SK-N-SH (cell line): ENCODE results near the gene SMAD2. TPM values are rescaled to one million over a fixed set of nuclear protein-coding genes. Genes with fewer than 3 reads are reported as not detected.

Source experiments
- CTCF ChIA-PET: fragments of 300-600, 350-600 bp; formaldehyde crosslinking; extraction: SDS; loops from one replicate; lab custom pipeline; 2021; lab: Yijun Ruan, JAX
- POLR2A ChIA-PET: fragments of 350-600 bp; sonication (Branson Sonifier 250); formaldehyde crosslinking; extraction: SDS; loops from one replicate; lab custom pipeline; 2020; ENCODE audit warnings: antibody characterized with exemption, inconsistent platforms; lab: Yijun Ruan, JAX
- DNase-seq: peaks from one replicate; pipeline ENCODE4 v3.0.0; 2012
- H2AFZ ChIP-seq: fragments of 200-600 bp; sonication (generic); 2 replicates; pipeline ENCODE4 v1.8.1; 2016; ENCODE audit warnings: antibody characterized with exemption, mild to moderate bottlenecking, low read depth
- H3F3A ChIP-seq: fragments of 200-600 bp; sonication (generic); replicated peaks from 2 replicates; pipeline ENCODE3; 2016; ENCODE audit warnings: antibody characterized with exemption, mild to moderate bottlenecking; ENCODE audit not compliant: insufficient read depth
- H3K27ac ChIP-seq, 2 experiments: fragments of 200-500 bp in 1 of 2; fragments of 200-600 bp in 1 of 2; sonication (Bioruptor generic) in 1 of 2; sonication (generic), shearing (Covaris generic) in 1 of 2; 2 replicates each; pipeline versions ENCODE4 v1.5.1 to v1.6.1; 2014 to 2016; ENCODE audit warnings: low read depth in 2 of 2, inconsistent platforms in 1 of 2, low read length in 1 of 2, mild to moderate bottlenecking in 1 of 2, mixed read lengths in 1 of 2
- H3K27me3 ChIP-seq: fragments of 200-600 bp; sonication (generic), shearing (Covaris generic); 2 replicates; pipeline ENCODE4 v1.6.1; 2016; ENCODE audit warnings: mixed run types; ENCODE audit not compliant: insufficient read depth
- H3K36me3 ChIP-seq, 2 experiments: fragments of 200-500 bp in 1 of 2; fragments of 200-600 bp in 1 of 2; sonication (Bioruptor generic) in 1 of 2; sonication (generic) in 1 of 2; replicated peaks in 1 of 2; 2 replicates each; pipeline versions ENCODE3 to v1.5.1; 2014 to 2016; ENCODE audit warnings: low read length in 1 of 2, mild to moderate bottlenecking in 1 of 2; ENCODE audit not compliant: insufficient read depth in 2 of 2, control insufficient read depth in 1 of 2
- H3K4me1 ChIP-seq, 2 experiments: fragments of 200-500 bp in 1 of 2; fragments of 200-600 bp in 1 of 2; sonication (Bioruptor generic) in 1 of 2; sonication (generic), shearing (Covaris generic) in 1 of 2; 2 replicates each; pipeline versions ENCODE4 v1.5.1 to v1.6.1; 2014 to 2016; ENCODE audit warnings: low read depth in 1 of 2, low read length in 1 of 2, mixed run types in 1 of 2; ENCODE audit not compliant: insufficient read depth in 2 of 2, control insufficient read depth in 1 of 2
- H3K4me2 ChIP-seq: fragments of 200-600 bp; sonication (generic), shearing (Covaris generic); 2 replicates; pipeline ENCODE4 v1.6.1; 2017; ENCODE audit warnings: mixed run types
- H3K4me3 ChIP-seq, 2 experiments: fragments of 200-500 bp in 1 of 2; fragments of 200-600 bp in 1 of 2; sonication (Bioruptor generic) in 1 of 2; sonication (generic), shearing (Covaris generic) in 1 of 2; 2 replicates each; pipeline versions ENCODE4 v1.5.1 to v1.8.1; 2014 to 2016; ENCODE audit warnings: low read depth in 2 of 2, inconsistent platforms in 1 of 2, low read length in 1 of 2, mild to moderate bottlenecking in 1 of 2, mixed read lengths in 1 of 2, moderate library complexity in 1 of 2
- H3K79me2 ChIP-seq: fragments of 200-600 bp; sonication (generic); 2 replicates; pipeline ENCODE4 v1.8.1; 2017; ENCODE audit warnings: mild to moderate bottlenecking; ENCODE audit not compliant: insufficient read depth
- H3K9ac ChIP-seq: fragments of 200-600 bp; sonication (generic); 2 replicates; pipeline ENCODE4 v1.6.1; 2017; ENCODE audit warnings: mixed run types
- H3K9me2 ChIP-seq: fragments of 200-600 bp; sonication (generic); 2 replicates; pipeline ENCODE4 v1.6.1; 2017; ENCODE audit warnings: mixed run types
- H3K9me3 ChIP-seq: fragments of 200-600 bp; sonication (generic); 2 replicates; pipeline ENCODE4 v1.6.1; 2017; ENCODE audit warnings: mixed run types, mild to moderate bottlenecking, moderate library complexity
- H4K20me1 ChIP-seq: fragments of 200-600 bp; sonication (generic); 2 replicates; pipeline ENCODE4 v1.6.1; 2017; ENCODE audit warnings: mild to moderate bottlenecking, mixed run types; ENCODE audit not compliant: insufficient read depth
- ELF1 ChIP-seq: IDR thresholded peaks from 2 replicates; pipeline ENCODE4 v1.4.0; 2012
- FOXJ3 ChIP-seq: sonication (generic); formaldehyde crosslinking; IDR thresholded peaks from 2 replicates; pipeline ENCODE4 v1.5.1; 2020; ENCODE audit warnings: mild to moderate bottlenecking, missing genetic modification reagents
- GATA2 ChIP-seq: sonication (generic); formaldehyde crosslinking; IDR thresholded peaks from 2 replicates; pipeline ENCODE4 v1.5.0; 2020; ENCODE audit warnings: mild to moderate bottlenecking, missing genetic modification reagents
- RAD21 ChIP-seq: IDR thresholded peaks from 2 replicates; pipeline ENCODE4 v1.6.1; 2012; ENCODE audit warnings: mild to moderate bottlenecking, low read length
- RFX5 ChIP-seq: IDR thresholded peaks from 2 replicates; pipeline ENCODE4 v1.6.1; 2012; ENCODE audit warnings: mild to moderate bottlenecking, improper control_type of control experiment, low read length
- SIN3A ChIP-seq: IDR thresholded peaks from 2 replicates; pipeline ENCODE4 v1.6.1; 2012; ENCODE audit warnings: low read depth, mild to moderate bottlenecking, low read length, moderate library complexity, borderline replicate concordance
- SMC3 ChIP-seq: IDR thresholded peaks from 2 replicates; pipeline ENCODE4 v1.6.1; 2012; ENCODE audit warnings: low read depth, low read length, improper control_type of control experiment
- TCF12 ChIP-seq: IDR thresholded peaks from 2 replicates; pipeline ENCODE4 v1.4.0; 2012
- WGBS: methylation state at CpG from one replicate; pipeline ENCODE4 v1.1.6; 2017; ENCODE audit warnings: low lambda C conversion rate; 5-methylcytosine and 5-hydroxymethylcytosine counted together
- polyA plus RNA-seq, 3 experiments: library from polyadenylated mRNA; depleted of rRNA; stranded (reverse); fragments of >200 nt; gene quantifications; 2 replicates each; pipeline ENCODE4 v1.2.3, GENCODE V29; 2012
- TF ChIP-seq, protein P1 (sequence below): IDR thresholded peaks from 2 replicates; pipeline ENCODE4; 2012
- TF ChIP-seq, protein P2 (sequence below): fragments of 150-350 bp; IDR thresholded peaks from 2 replicates; pipeline ENCODE4 v1.6.1; 2016; ENCODE audit warnings: mild to moderate bottlenecking, low read depth, low read length
- TF ChIP-seq, protein P3 (sequence below): fragments of 150-350 bp; IDR thresholded peaks from 2 replicates; pipeline ENCODE4 v1.6.1; 2017; ENCODE audit warnings: antibody characterized with exemption, low read length, low read depth, borderline replicate concordance
- TF ChIP-seq, protein P4 (sequence below): fragments of 200-600 bp; sonication (generic); IDR thresholded peaks from 2 replicates; pipeline ENCODE4 v1.6.1; 2017; ENCODE audit warnings: antibody characterized with exemption, mild to moderate bottlenecking, moderate library complexity

Gene SMAD2
- polyA plus RNA-seq, 1 of the 3 experiments (the other 2 are of a cell fraction) = 36.3 TPM

DNA sequence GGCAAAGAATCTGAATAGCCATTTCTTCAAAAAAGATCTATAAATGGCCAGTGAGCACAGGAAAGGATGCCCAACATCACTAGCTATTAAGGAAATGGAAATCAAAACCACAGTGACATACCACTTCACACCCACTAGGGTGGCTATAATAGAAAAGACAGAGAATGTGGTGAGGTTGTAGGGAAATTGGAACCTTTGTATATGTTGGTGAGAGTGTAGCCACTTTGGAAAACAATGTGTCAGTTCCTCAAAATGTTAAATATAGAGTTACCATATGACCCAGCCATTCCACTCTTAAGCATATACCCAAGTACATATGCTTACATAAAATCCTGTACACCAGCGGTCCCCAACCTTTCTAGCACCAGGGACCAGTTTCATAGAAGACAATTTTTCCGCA, 152.8 kb downstream of the SMAD2 start:
- Histone ChIP-seq H3K27me3 (no peaks in the 10 kb centered on the region; the same call in 1 of the 2 replicates), H2AFZ (no peak overlapping the region)
- TF ChIP-seq SIN3A (no peak), RFX5 (no peak), FOXJ3 (CRISPR knock-in tag) (no peak), TCF12 (no peak)
- TF ChIP-seq, protein P1, sequence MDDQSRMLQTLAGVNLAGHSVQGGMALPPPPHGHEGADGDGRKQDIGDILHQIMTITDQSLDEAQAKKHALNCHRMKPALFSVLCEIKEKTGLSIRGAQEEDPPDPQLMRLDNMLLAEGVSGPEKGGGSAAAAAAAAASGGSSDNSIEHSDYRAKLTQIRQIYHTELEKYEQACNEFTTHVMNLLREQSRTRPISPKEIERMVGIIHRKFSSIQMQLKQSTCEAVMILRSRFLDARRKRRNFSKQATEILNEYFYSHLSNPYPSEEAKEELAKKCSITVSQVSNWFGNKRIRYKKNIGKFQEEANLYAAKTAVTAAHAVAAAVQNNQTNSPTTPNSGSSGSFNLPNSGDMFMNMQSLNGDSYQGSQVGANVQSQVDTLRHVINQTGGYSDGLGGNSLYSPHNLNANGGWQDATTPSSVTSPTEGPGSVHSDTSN = no peak
- TF ChIP-seq, protein P2, sequence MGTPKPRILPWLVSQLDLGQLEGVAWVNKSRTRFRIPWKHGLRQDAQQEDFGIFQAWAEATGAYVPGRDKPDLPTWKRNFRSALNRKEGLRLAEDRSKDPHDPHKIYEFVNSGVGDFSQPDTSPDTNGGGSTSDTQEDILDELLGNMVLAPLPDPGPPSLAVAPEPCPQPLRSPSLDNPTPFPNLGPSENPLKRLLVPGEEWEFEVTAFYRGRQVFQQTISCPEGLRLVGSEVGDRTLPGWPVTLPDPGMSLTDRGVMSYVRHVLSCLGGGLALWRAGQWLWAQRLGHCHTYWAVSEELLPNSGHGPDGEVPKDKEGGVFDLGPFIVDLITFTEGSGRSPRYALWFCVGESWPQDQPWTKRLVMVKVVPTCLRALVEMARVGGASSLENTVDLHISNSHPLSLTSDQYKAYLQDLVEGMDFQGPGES = no peak
- TF ChIP-seq, protein P3, sequence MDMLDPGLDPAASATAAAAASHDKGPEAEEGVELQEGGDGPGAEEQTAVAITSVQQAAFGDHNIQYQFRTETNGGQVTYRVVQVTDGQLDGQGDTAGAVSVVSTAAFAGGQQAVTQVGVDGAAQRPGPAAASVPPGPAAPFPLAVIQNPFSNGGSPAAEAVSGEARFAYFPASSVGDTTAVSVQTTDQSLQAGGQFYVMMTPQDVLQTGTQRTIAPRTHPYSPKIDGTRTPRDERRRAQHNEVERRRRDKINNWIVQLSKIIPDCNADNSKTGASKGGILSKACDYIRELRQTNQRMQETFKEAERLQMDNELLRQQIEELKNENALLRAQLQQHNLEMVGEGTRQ = no peak
- TF ChIP-seq, protein P4, sequence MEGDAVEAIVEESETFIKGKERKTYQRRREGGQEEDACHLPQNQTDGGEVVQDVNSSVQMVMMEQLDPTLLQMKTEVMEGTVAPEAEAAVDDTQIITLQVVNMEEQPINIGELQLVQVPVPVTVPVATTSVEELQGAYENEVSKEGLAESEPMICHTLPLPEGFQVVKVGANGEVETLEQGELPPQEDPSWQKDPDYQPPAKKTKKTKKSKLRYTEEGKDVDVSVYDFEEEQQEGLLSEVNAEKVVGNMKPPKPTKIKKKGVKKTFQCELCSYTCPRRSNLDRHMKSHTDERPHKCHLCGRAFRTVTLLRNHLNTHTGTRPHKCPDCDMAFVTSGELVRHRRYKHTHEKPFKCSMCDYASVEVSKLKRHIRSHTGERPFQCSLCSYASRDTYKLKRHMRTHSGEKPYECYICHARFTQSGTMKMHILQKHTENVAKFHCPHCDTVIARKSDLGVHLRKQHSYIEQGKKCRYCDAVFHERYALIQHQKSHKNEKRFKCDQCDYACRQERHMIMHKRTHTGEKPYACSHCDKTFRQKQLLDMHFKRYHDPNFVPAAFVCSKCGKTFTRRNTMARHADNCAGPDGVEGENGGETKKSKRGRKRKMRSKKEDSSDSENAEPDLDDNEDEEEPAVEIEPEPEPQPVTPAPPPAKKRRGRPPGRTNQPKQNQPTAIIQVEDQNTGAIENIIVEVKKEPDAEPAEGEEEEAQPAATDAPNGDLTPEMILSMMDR = no peak
- TF ChIP-seq, all 33 proteins: peak for 0
- Histone ChIP-seq H3K4me2 (no peak overlapping the region), H3F3A (no peaks in the 10 kb centered on the region), H3K9me3 (no peaks in the 10 kb centered on the region), H3K4me3 (no peak overlapping the region), H3K36me3 (no peaks in the 10 kb centered on the region), H3K79me2 (no peaks in the 10 kb centered on the region), H3K27ac (no peak overlapping the region), H3K4me1 (no peaks in the 10 kb centered on the region), H3K9ac (no peak overlapping the region), H4K20me1 (no peaks in the 10 kb centered on the region), H3K9me2 (no peaks in the 10 kb centered on the region)
- DNase-seq = no peak
- CTCF ChIA-PET = interaction anchor here (0.7 to 1.2 kb wide), 4 partner anchors 17 to 29 kb away, joined by 3 read pairs; no protein-coding TSS in a partner anchor
- POLR2A ChIA-PET = no interaction called here
- WGBS = 47% methylated on average over 2 of the region's 2 CpGs

DNA sequence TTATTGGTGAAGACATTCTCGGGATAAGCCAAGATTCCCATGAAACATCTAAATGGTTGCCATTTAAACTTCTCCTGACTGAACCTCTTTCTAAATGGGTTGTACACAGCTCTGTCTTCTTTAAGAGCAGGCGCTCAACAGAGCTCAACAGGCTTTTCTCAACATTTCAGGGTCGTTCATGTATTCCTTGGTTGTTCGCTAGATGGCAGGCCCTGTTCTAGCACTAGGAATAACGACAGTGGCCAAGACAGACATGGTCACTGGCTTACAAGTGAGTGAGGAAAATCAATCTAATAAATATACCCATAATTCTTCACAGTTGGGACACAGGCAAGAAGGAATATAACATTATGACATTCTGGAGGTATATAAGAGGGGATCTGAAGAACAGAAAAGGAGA, 154.5 kb downstream of the SMAD2 start:
- no peaks in the 10 kb centered on the region for H3K9me3 ChIP-seq
- H3K79me2 ChIP-seq = no peaks in the 10 kb centered on the region
- H3K36me3 ChIP-seq = no peaks in the 10 kb centered on the region
- H3F3A ChIP-seq = no peaks in the 10 kb centered on the region
- no peaks in the 10 kb centered on the region for H3K9me2 ChIP-seq
- no peaks in the 10 kb centered on the region for H3K4me1 ChIP-seq
- TF ChIP-seq SIN3A = no peak
- 0 out of 2 replicates have a peak, but pooled peaks have one; percentile 4 for TF ChIP-seq SMC3
- peak; percentile 31; the same call in 1 of the 2 replicates for TF ChIP-seq RAD21
- no peak for TF ChIP-seq ELF1
- TF ChIP-seq, protein P4 = peak; percentile 25
- no peak for TF ChIP-seq FOXJ3 (CRISPR knock-in tag)
- no peak for TF ChIP-seq GATA2 (CRISPR knock-in tag)
- no peak for DNase-seq
- no peaks in the 10 kb centered on the region; the same call in 1 of the 2 replicates for H3K27me3 ChIP-seq
- no peak overlapping the region for H3K9ac ChIP-seq
- H2AFZ ChIP-seq = no peak overlapping the region
- H4K20me1 ChIP-seq = no peaks in the 10 kb centered on the region
- no peak overlapping the region for H3K27ac ChIP-seq
- H3K4me2 ChIP-seq = no peak overlapping the region
- ChIA-PET CTCF (interaction anchor here (1.0 to 1.5 kb wide), 3 partner anchors 21 to 560 kb away, joined by 3 read pairs; no protein-coding TSS in a partner anchor), POLR2A (no interaction called here)
- WGBS = 28% methylated on average over 5 of the region's 5 CpGs
- no peak overlapping the region for H3K4me3 ChIP-seq
